ENCODE measurements around the gene PMEL. TPM values are rescaled to one million over a fixed set of nuclear protein-coding genes. Genes with fewer than 3 reads are reported as not detected.

Gene PMEL
- total and polyA plus RNA-seq, 9 of the 15 experiments (the other 6 are each of a cell fraction or from before 2014, with no cell fraction given), result 0.36 to 2.0 (median 0.98) TPM

DNA sequence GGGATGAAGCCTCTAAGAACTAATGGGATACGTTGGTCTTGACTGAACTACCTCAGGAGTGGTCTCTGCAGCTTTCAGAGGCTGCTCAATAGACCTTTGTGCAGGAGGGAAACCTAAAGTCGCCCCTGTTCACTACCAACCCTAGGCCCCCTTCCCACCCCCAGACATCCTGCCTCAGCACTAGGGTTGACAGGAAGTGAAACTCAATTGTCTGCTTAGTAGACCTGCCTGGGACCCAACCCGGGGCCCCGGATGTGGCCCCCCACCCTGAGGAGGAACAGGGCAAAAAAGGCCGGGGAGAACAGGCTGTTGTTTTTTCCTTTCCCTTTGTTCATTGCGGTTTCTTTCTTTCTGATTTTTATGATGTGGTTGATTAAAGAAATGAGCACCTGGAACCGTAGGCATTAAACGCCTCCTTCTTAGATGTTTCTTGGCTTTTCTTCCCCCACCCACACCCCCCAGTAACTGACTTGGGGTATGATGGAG is 36.5 kb downstream of the PMEL start:
- FAIRE-seq (no peak), DNase-seq (ENCODE audit: extremely low read depth in 1 of 4, low spot score in 3 of 4) (no peak), ATAC-seq (no peak)
- Histone ChIP-seq H3K9me3 (replicated peaks; ENCODE audit: control insufficient read depth, insufficient read depth, low read depth, low read length) (no peaks in the 10 kb centered on the region), H3K36me3 (ENCODE audit: control insufficient read depth, insufficient read depth, low read length) (peaks cover 12% of the 10 kb centered on the region), H3K9ac (ENCODE audit: insufficient read depth in 1 of 2, low read depth in 2 of 2, low read length in 2 of 2) (no peak overlapping the region; a peak in 1 of 4 replicates), H3K27me3 (ENCODE audit: control insufficient read depth in 2 of 2, insufficient read depth in 2 of 2, low read length in 2 of 2) (no peaks in the 10 kb centered on the region), H3K4me2 (ENCODE audit: insufficient read depth, low read length) (peak overlapping the region; percentile 91; the same call in 1 of the 2 replicates), H3K79me2 (ENCODE audit: control insufficient read depth, insufficient read depth, low read length) (peaks cover 45% of the 10 kb centered on the region), H3K27ac (ENCODE audit: extremely low read depth, low read depth, low read length) (no peak overlapping the region), H2AFZ (ENCODE audit: low read depth, low read length) (no peak overlapping the region), H3K9me1 (ENCODE audit: control insufficient read depth, insufficient read depth, low read length) (no peaks in the 10 kb centered on the region), H3K4me1 (replicated peaks in 1 of 2; ENCODE audit: control insufficient read depth in 2 of 2, insufficient read depth in 2 of 2, low read length in 2 of 2) (peaks cover 25 to 35% of the 10 kb centered on the region in 2 experiments; a peak in 4 of 5 replicates), H4K20me1 (replicated peaks; ENCODE audit: control insufficient read depth, insufficient read depth, low read length) (no peaks in the 10 kb centered on the region), H3K4me3 (no peak overlapping the region)
- intact Hi-C loops (cut with micrococcal nuclease) (loop anchor here (5.0 kb wide), 1 partner anchor 43 kb away; the partner anchor contains the start of gene RAB5B), in situ Hi-C loops (cut with MboI) (no loop called here)
- 69% methylated on average over 8 of the region's 8 CpGs for whole genome bisulfite sequencing (ENCODE audit: insufficient coverage, low coverage, missing lambda C conversion rate)
- TF ChIP-seq, protein P1, sequence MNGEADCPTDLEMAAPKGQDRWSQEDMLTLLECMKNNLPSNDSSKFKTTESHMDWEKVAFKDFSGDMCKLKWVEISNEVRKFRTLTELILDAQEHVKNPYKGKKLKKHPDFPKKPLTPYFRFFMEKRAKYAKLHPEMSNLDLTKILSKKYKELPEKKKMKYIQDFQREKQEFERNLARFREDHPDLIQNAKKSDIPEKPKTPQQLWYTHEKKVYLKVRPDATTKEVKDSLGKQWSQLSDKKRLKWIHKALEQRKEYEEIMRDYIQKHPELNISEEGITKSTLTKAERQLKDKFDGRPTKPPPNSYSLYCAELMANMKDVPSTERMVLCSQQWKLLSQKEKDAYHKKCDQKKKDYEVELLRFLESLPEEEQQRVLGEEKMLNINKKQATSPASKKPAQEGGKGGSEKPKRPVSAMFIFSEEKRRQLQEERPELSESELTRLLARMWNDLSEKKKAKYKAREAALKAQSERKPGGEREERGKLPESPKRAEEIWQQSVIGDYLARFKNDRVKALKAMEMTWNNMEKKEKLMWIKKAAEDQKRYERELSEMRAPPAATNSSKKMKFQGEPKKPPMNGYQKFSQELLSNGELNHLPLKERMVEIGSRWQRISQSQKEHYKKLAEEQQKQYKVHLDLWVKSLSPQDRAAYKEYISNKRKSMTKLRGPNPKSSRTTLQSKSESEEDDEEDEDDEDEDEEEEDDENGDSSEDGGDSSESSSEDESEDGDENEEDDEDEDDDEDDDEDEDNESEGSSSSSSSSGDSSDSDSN (IDR thresholded peaks at IDR 0.05; ENCODE audit: borderline replicate concordance in 1 of 2, low read depth in 2 of 2, low read length in 2 of 2), result no peak
- TF ChIP-seq ZZZ3 (IDR thresholded peaks at IDR 0.05) (no peak), NFYB (IDR thresholded peaks at IDR 0.05; ENCODE audit: extremely low read depth, insufficient read length) (no peak), SMARCA5 (IDR thresholded peaks at IDR 0.05) (no peak), ZNF354B (CRISPR knock-in tag; IDR thresholded peaks at IDR 0.05) (no peak), STAT5A (IDR thresholded peaks at IDR 0.05; ENCODE audit: borderline replicate concordance, low read length) (no peak), MYNN (IDR thresholded peaks at IDR 0.05) (no peak), MYNN (CRISPR knock-in tag; IDR thresholded peaks at IDR 0.05) (no peak), NFE2L1 (tag; IDR thresholded peaks at IDR 0.05; ENCODE audit: borderline replicate concordance, low read depth) (no peak), ZNF699 (CRISPR knock-in tag; IDR thresholded peaks at IDR 0.05; ENCODE audit: insufficient replicate concordance) (no peak), YBX1 (IDR thresholded peaks at IDR 0.05) (no peak), ZNF134 (CRISPR knock-in tag; conservative IDR thresholded peaks at IDR 0.05) (no peak)
- TF ChIP-seq, protein P2, sequence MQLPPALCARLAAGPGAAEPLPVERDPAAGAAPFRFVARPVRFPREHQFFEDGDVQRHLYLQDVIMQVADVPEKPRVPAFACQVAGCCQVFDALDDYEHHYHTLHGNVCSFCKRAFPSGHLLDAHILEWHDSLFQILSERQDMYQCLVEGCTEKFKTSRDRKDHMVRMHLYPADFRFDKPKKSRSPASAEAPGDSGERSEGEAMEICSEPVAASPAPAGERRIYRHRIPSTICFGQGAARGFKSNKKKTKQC (CRISPR knock-in tag; IDR thresholded peaks at IDR 0.05), result no peak
- TF ChIP-seq, protein P3, sequence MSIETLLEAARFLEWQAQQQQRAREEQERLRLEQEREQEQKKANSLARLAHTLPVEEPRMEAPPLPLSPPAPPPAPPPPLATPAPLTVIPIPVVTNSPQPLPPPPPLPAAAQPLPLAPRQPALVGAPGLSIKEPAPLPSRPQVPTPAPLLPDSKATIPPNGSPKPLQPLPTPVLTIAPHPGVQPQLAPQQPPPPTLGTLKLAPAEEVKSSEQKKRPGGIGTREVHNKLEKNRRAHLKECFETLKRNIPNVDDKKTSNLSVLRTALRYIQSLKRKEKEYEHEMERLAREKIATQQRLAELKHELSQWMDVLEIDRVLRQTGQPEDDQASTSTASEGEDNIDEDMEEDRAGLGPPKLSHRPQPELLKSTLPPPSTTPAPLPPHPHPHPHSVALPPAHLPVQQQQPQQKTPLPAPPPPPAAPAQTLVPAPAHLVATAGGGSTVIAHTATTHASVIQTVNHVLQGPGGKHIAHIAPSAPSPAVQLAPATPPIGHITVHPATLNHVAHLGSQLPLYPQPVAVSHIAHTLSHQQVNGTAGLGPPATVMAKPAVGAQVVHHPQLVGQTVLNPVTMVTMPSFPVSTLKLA (conservative IDR thresholded peaks at IDR 0.05), result no peak
- CTCF ChIA-PET (ENCODE audit: low intra/inter-chr PET ratio), result no interaction called here
- POLR2A ChIA-PET, result no interaction called here
- BruUV-seq (replicated peaks), result no TSS peak
